HG03039 (cell line): ENCODE results near the gene ANXA2.
"Not testable (repeated sequence)": the region's sequence is repeated elsewhere in the genome, so short reads cannot be mapped to it uniquely, and the experiment has no call there.

Experiments used
- ATAC-seq: cut with Tn5 transposase; IDR thresholded peaks from one replicate; pipeline ENCODE4 v1.9.1; 2021; ENCODE audit warnings: mild to moderate bottlenecking, moderate library complexity; ENCODE audit not compliant: unreplicated experiment

ANXA2 gene

GRCh38 chr15:60372227-60372626 lies 25.6 kb downstream of the ANXA2 start:
- no peak for ATAC-seq

GRCh38 chr15:60371175-60372051 lies 26.4 kb downstream of the ANXA2 start:
- ATAC-seq = no peak

- no peak for ATAC-seq
Measured at GRCh38 chr15:60370869-60371136, 27.0 kb downstream of the ANXA2 start.

GRCh38 chr15:60370105-60370868 lies 27.5 kb downstream of the ANXA2 start:
- no peak for ATAC-seq

GRCh38 chr15:60369696-60370095 lies 28.1 kb downstream of the ANXA2 start:
- ATAC-seq = no peak

GRCh38 chr15:60364612-60364924 lies 33.2 kb downstream of the ANXA2 start:
- ATAC-seq = no peak

GRCh38 chr15:60363903-60364611 lies 33.7 kb downstream of the ANXA2 start:
- ATAC-seq = no peak

- no peak for ATAC-seq
Measured at GRCh38 chr15:60363087-60363549, 34.7 kb downstream of the ANXA2 start.

GRCh38 chr15:60362321-60363086 lies 35.3 kb downstream of the ANXA2 start:
- ATAC-seq = no peak

GRCh38 chr15:60359738-60360137 lies 38.0 kb downstream of the ANXA2 start:
- not testable (repeated sequence) for ATAC-seq

GRCh38 chr15:60358935-60359682 lies 38.7 kb downstream of the ANXA2 start:
- no peak for ATAC-seq

- no peak for ATAC-seq
Measured at GRCh38 chr15:60356832-60357231, 41.0 kb downstream of the ANXA2 start.

GRCh38 chr15:60355148-60355857 lies 42.5 kb downstream of the ANXA2 start:
- ATAC-seq = no peak

GRCh38 chr15:60353245-60353920 lies 44.4 kb downstream of the ANXA2 start:
- ATAC-seq = no peak

GRCh38 chr15:60352525-60352924 lies 45.3 kb downstream of the ANXA2 start:
- ATAC-seq = no peak

GRCh38 chr15:60351066-60351465 lies 46.7 kb downstream of the ANXA2 start:
- no peak for ATAC-seq

GRCh38 chr15:60350108-60350507 lies 47.7 kb downstream of the ANXA2 start:
- no peak for ATAC-seq

GRCh38 chr15:60349589-60349988 lies 48.2 kb downstream of the ANXA2 start:
- ATAC-seq = no peak

GRCh38 chr15:60347480-60348049 lies 50.2 kb downstream of the ANXA2 start:
- ATAC-seq = no peak
